ENCODE measurements around the gene MYL12A. TPM values are rescaled to one million over a fixed set of nuclear protein-coding genes. Genes with fewer than 3 reads are reported as not detected.

MYL12A gene
- total RNA-seq, 1 donor from 2014 or later = 165 TPM

- Mint-ChIP-seq H3K4me1 (peaks cover 11% of the 10 kb centered on the region), H3K36me3 (ENCODE audit: low read depth) (peaks cover 6% of the 10 kb centered on the region), H3K9me3 (peaks cover 5% of the 10 kb centered on the region), H3K27me3 (ENCODE audit: low read depth) (no peaks in the 10 kb centered on the region), H3K27ac (ENCODE audit: unreplicated experiment) (peak overlapping the region; percentile 90), H3K4me3 (peak overlapping the region; percentile 98)
- TF ChIP-seq, protein P1, sequence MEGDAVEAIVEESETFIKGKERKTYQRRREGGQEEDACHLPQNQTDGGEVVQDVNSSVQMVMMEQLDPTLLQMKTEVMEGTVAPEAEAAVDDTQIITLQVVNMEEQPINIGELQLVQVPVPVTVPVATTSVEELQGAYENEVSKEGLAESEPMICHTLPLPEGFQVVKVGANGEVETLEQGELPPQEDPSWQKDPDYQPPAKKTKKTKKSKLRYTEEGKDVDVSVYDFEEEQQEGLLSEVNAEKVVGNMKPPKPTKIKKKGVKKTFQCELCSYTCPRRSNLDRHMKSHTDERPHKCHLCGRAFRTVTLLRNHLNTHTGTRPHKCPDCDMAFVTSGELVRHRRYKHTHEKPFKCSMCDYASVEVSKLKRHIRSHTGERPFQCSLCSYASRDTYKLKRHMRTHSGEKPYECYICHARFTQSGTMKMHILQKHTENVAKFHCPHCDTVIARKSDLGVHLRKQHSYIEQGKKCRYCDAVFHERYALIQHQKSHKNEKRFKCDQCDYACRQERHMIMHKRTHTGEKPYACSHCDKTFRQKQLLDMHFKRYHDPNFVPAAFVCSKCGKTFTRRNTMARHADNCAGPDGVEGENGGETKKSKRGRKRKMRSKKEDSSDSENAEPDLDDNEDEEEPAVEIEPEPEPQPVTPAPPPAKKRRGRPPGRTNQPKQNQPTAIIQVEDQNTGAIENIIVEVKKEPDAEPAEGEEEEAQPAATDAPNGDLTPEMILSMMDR (conservative IDR thresholded peaks at IDR 0.05) = peak; percentile 94
- DNase-seq (ENCODE audit: low read depth, low spot score) = peak; percentile 84
Observed at GRCh38 chr18:3297025-3297984, 49.7 kb downstream of the MYL12A start.

DNA sequence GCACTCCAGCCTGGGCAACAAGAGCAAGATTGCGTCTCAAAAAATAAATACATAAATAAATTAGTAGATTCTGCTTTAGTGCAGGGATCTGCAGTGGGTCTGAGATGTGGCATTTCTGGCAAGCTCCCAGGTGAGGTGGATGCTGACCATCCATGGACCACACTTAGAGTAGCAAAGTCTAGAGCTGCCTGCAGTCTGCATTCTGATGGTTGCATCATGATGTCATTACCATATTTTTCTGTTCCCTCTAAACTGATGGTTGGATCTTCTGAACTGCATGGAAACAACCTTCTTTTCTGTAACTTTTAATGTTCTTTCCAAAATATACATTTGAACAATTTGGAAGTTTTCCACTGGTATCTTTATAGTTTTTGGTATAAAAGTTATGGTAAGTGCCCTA, 57.2 kb downstream of the MYL12A start:
- TF ChIP-seq, protein P1 (conservative IDR thresholded peaks at IDR 0.05) = no peak
- no peaks in the 10 kb centered on the region for H3K27me3 Mint-ChIP-seq (ENCODE audit: low read depth)
- no peaks in the 10 kb centered on the region for H3K4me1 Mint-ChIP-seq
- no peak for DNase-seq (ENCODE audit: low read depth, low spot score)
- no peaks in the 10 kb centered on the region for H3K9me3 Mint-ChIP-seq
- H3K27ac Mint-ChIP-seq (ENCODE audit: unreplicated experiment) = no peak overlapping the region
- H3K36me3 Mint-ChIP-seq (ENCODE audit: low read depth) = no peaks in the 10 kb centered on the region
- no peak overlapping the region for H3K4me3 Mint-ChIP-seq

DNA sequence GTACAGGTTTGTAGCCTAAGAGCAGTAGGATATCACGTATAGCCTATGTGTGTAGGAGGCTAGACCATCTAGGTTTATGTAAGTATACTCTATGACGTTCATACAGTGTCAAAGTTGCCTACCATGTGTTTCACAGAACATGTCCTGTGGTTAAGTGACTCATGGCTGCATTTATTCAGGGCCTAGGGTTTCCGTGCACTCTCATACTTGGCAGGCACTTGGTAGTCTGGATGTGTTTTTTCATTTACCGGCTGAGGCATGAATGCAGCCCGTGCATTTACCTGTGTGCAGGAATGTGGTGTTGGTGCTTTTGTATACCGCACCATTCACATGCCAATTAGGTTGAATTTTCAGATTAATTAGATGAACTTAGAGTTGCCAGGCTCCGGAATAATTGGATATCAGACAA, 57.8 kb downstream of the MYL12A start:
- no peak overlapping the region for H3K27ac Mint-ChIP-seq (ENCODE audit: unreplicated experiment)
- H3K27me3 Mint-ChIP-seq (ENCODE audit: low read depth) = no peaks in the 10 kb centered on the region
- H3K4me1 Mint-ChIP-seq = no peaks in the 10 kb centered on the region
- no peak for DNase-seq (ENCODE audit: low read depth, low spot score)
- H3K9me3 Mint-ChIP-seq = no peaks in the 10 kb centered on the region
- TF ChIP-seq, protein P1 (conservative IDR thresholded peaks at IDR 0.05) = no peak
- H3K4me3 Mint-ChIP-seq = no peak overlapping the region
- H3K36me3 Mint-ChIP-seq (ENCODE audit: low read depth) = no peaks in the 10 kb centered on the region

Other genes with a start within 250 kb of the MYL12A start
- 22.5 and 22.6 TPM in 2 replicates for gene LPIN2, start 234.7 kb upstream of the MYL12A start, total RNA-seq
- 0.89 and 1.4 TPM in 2 replicates for gene MYOM1, start 27.8 kb upstream of the MYL12A start, total RNA-seq
- gene MYL12B, start 14.3 kb downstream of the MYL12A start, total RNA-seq = 89.6 and 95.1 TPM in 2 replicates
- 49.1 and 57.9 TPM in 2 replicates for gene TGIF1, start 202.4 kb downstream of the MYL12A start, total RNA-seq

Data from neural crest cell (in vitro differentiated cells).